ENCODE data around the gene DPH7. TPM values are rescaled to one million over a fixed set of nuclear protein-coding genes. Genes with fewer than 3 reads are reported as not detected.
"Not testable (repeated sequence)": the region's sequence is repeated elsewhere in the genome, so short reads cannot be mapped to it uniquely, and the experiment has no call there.

DPH7 gene
- total RNA-seq, 1 experiment from 2014 or later, result 35.9 TPM

DNA sequence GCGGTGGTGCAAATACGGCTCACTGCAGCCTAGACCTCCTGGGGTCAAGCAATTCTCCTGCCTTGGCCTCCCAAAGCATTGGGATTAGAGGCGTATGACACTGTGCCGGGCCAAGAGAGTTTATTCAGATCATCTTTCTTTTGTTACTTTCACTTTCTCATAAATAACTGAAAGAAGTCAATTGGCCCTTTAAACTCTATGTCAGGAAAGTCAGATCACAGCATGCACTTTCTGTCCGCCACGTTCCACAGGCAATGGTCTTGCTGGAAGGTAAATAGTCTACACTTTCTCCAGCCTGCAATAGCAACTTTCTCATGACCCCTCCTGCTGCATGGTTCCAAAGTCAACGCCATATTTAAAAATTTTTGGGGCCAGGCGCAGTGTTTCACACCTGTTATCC, 20.2 kb upstream of the DPH7 start:
- DNase-seq (ENCODE audit: low read depth, low spot score) (no peak), ATAC-seq (no peak; the same call in 1 of the 2 replicates)
- H3K4me1 ChIP-seq (ENCODE audit: control insufficient read depth, insufficient read depth, low read length), result no peaks in the 10 kb centered on the region
- H3K4me3 ChIP-seq (ENCODE audit: low read depth in 2 of 2, low read length in 2 of 2), result no peak overlapping the region
- in situ Hi-C loops (cut with HindIII; ENCODE audit: low pct_unique_long_range_greater_than_20kb, low sequenced_read_pairs), result no loop called here
- CTCF ChIA-PET, result no interaction called here
- H3K9me3 ChIP-seq (ENCODE audit: control insufficient read depth, insufficient read depth, low read depth, low read length), result no peaks in the 10 kb centered on the region
- TF ChIP-seq, protein P1, sequence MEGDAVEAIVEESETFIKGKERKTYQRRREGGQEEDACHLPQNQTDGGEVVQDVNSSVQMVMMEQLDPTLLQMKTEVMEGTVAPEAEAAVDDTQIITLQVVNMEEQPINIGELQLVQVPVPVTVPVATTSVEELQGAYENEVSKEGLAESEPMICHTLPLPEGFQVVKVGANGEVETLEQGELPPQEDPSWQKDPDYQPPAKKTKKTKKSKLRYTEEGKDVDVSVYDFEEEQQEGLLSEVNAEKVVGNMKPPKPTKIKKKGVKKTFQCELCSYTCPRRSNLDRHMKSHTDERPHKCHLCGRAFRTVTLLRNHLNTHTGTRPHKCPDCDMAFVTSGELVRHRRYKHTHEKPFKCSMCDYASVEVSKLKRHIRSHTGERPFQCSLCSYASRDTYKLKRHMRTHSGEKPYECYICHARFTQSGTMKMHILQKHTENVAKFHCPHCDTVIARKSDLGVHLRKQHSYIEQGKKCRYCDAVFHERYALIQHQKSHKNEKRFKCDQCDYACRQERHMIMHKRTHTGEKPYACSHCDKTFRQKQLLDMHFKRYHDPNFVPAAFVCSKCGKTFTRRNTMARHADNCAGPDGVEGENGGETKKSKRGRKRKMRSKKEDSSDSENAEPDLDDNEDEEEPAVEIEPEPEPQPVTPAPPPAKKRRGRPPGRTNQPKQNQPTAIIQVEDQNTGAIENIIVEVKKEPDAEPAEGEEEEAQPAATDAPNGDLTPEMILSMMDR (IDR thresholded peaks at IDR 0.05), result no peak
- no peak for TF ChIP-seq POLR2AphosphoS5 (IDR thresholded peaks at IDR 0.05; ENCODE audit: low read depth, low read length)
- TF ChIP-seq SIN3A (IDR thresholded peaks at IDR 0.05; ENCODE audit: borderline replicate concordance, insufficient read depth, low read depth, low read length), result no peak
- no peak for TF ChIP-seq TCF7L2 (IDR thresholded peaks at IDR 0.05; ENCODE audit: low read depth, low read length)
- TF ChIP-seq, protein P2, sequence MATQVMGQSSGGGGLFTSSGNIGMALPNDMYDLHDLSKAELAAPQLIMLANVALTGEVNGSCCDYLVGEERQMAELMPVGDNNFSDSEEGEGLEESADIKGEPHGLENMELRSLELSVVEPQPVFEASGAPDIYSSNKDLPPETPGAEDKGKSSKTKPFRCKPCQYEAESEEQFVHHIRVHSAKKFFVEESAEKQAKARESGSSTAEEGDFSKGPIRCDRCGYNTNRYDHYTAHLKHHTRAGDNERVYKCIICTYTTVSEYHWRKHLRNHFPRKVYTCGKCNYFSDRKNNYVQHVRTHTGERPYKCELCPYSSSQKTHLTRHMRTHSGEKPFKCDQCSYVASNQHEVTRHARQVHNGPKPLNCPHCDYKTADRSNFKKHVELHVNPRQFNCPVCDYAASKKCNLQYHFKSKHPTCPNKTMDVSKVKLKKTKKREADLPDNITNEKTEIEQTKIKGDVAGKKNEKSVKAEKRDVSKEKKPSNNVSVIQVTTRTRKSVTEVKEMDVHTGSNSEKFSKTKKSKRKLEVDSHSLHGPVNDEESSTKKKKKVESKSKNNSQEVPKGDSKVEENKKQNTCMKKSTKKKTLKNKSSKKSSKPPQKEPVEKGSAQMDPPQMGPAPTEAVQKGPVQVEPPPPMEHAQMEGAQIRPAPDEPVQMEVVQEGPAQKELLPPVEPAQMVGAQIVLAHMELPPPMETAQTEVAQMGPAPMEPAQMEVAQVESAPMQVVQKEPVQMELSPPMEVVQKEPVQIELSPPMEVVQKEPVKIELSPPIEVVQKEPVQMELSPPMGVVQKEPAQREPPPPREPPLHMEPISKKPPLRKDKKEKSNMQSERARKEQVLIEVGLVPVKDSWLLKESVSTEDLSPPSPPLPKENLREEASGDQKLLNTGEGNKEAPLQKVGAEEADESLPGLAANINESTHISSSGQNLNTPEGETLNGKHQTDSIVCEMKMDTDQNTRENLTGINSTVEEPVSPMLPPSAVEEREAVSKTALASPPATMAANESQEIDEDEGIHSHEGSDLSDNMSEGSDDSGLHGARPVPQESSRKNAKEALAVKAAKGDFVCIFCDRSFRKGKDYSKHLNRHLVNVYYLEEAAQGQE (IDR thresholded peaks at IDR 0.05; ENCODE audit: insufficient read depth in 1 of 2, low read depth in 2 of 2, low read length in 1 of 2), result no peak
- POLR2A ChIA-PET, result no interaction called here
- no TSS peak for BruUV-seq (replicated peaks)
- no peaks in the 10 kb centered on the region for H3K36me3 ChIP-seq (ENCODE audit: control insufficient read depth, insufficient read depth, low read length)
- intact Hi-C loops (cut with micrococcal nuclease; ENCODE audit: unreplicated experiment), result no loop called here
- no peak overlapping the region for H3K27ac ChIP-seq (ENCODE audit: low read length)
- no peaks in the 10 kb centered on the region for H3K27me3 ChIP-seq (ENCODE audit: control insufficient read depth, insufficient read depth, low read length)

DNA sequence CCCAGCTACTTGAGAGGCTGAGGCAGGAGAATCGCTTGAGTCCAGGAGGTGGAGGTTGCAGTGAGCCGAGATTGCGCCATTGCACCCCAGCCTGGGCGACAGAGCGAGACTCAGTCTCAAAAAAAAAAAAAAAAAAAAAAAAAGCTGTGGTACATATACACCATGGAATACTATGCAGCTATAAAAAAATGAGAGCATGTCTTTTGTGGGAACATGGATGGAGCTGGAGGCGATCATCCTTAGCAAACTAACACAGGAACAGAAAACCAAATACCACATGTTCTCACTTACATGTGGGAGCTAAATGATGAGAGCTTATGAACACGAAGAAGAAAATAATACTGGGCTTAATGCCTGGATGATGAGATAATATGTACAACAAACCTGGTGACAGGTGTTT, 17.9 kb upstream of the DPH7 start:
- BruUV-seq (replicated peaks); in situ Hi-C loops (cut with HindIII; ENCODE audit: low pct_unique_long_range_greater_than_20kb, low sequenced_read_pairs); POLR2A ChIA-PET; intact Hi-C loops (cut with micrococcal nuclease; ENCODE audit: unreplicated experiment); H3K4me1 ChIP-seq (ENCODE audit: control insufficient read depth, insufficient read depth, low read length); CTCF ChIA-PET; DNase-seq (ENCODE audit: low read depth, low spot score); ATAC-seq; H3K27me3 ChIP-seq (ENCODE audit: control insufficient read depth, insufficient read depth, low read length); H3K36me3 ChIP-seq (ENCODE audit: control insufficient read depth, insufficient read depth, low read length); H3K9me3 ChIP-seq (ENCODE audit: control insufficient read depth, insufficient read depth, low read depth, low read length); H3K27ac ChIP-seq (ENCODE audit: low read length); H3K4me3 ChIP-seq (ENCODE audit: low read depth in 2 of 2, low read length in 2 of 2): not testable (repeated sequence)

DNA sequence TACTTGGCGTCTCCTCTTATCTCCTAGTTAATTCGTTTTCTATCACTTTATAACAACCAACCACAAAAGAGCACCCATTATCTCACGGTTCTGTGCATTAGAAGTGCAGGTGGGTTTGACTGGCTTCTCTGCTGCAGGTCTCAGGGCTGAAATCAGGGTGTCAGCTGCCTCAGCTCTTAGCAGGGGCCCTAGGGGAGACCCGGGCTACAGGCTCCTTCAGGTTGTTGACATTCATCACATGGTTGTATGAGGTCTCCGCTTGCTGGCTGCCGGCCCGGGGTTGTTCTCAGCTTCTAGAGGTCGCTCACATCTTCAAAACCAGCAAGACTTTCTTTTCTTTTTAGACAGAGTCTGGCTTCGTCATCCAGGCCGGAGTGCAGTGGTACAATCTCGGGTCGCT, 14.5 kb upstream of the DPH7 start:
- DNase-seq (ENCODE audit: low read depth, low spot score), result no peak
- ATAC-seq, result no peak
- TF ChIP-seq, protein P2 (IDR thresholded peaks at IDR 0.05; ENCODE audit: insufficient read depth in 1 of 2, low read depth in 2 of 2, low read length in 1 of 2), result no peak
- no peak for TF ChIP-seq POLR2AphosphoS5 (IDR thresholded peaks at IDR 0.05; ENCODE audit: low read depth, low read length)
- TF ChIP-seq, protein P1 (IDR thresholded peaks at IDR 0.05), result no peak
- TF ChIP-seq SIN3A (IDR thresholded peaks at IDR 0.05; ENCODE audit: borderline replicate concordance, insufficient read depth, low read depth, low read length), result no peak
- no peak for TF ChIP-seq TCF7L2 (IDR thresholded peaks at IDR 0.05; ENCODE audit: low read depth, low read length)
- POLR2A ChIA-PET, result no interaction called here
- in situ Hi-C loops (cut with HindIII; ENCODE audit: low pct_unique_long_range_greater_than_20kb, low sequenced_read_pairs), result no loop called here
- no TSS peak for BruUV-seq (replicated peaks)
- CTCF ChIA-PET, result no interaction called here
- Histone ChIP-seq H3K4me3 (ENCODE audit: low read depth in 2 of 2, low read length in 2 of 2) (no peak overlapping the region), H3K36me3 (ENCODE audit: control insufficient read depth, insufficient read depth, low read length) (no peaks in the 10 kb centered on the region; the same call in 1 of the 2 replicates), H3K27ac (ENCODE audit: low read length) (no peak overlapping the region), H3K27me3 (ENCODE audit: control insufficient read depth, insufficient read depth, low read length) (no peaks in the 10 kb centered on the region), H3K9me3 (ENCODE audit: control insufficient read depth, insufficient read depth, low read depth, low read length) (no peaks in the 10 kb centered on the region), H3K4me1 (ENCODE audit: control insufficient read depth, insufficient read depth, low read length) (peaks cover 3% of the 10 kb centered on the region; the same call in 1 of the 2 replicates)
- intact Hi-C loops (cut with micrococcal nuclease; ENCODE audit: unreplicated experiment), result no loop called here
